H1 (cell line): ENCODE results near the gene PTPRG. TPM values are rescaled to one million over a fixed set of nuclear protein-coding genes. Genes with fewer than 3 reads are reported as not detected.

Source experiments
- CTCF ChIA-PET: fragments of 300-600 bp; sonication (Branson Sonifier 250); formaldehyde crosslinking; loops from one replicate; lab custom pipeline; 2021; ENCODE audit not compliant: partially characterized antibody; lab: Charles Lee
- POLR2A ChIA-PET: fragments of 300-600 bp; sonication (Branson Sonifier 250); formaldehyde crosslinking; loops from one replicate; lab custom pipeline; 2021; ENCODE audit warnings: inconsistent platforms; ENCODE audit not compliant: partially characterized antibody; lab: Charles Lee
- DNase-seq, 2 experiments: peaks; one replicate each; pipeline versions ENCODE4 v3.0.0 to v3.0.0-alpha.2; 2010 to 2022; ENCODE audit warnings: low spot score in 2 of 2, low read depth in 1 of 2, mixed read lengths in 1 of 2
- FAIRE-seq: peaks from 2 replicates; lab custom pipeline; 2011; peaks lifted over from hg19 to GRCh38; lab: Jason Lieb, UNC
- H2AFZ ChIP-seq: 2 replicates; pipeline ENCODE4 v1.8.1; 2012; ENCODE audit warnings: low read length, inconsistent platforms
- H2AK5ac ChIP-seq: 2 replicates; pipeline ENCODE4 v1.6.1; 2013; ENCODE audit warnings: low read depth, low read length
- H2BK120ac ChIP-seq: replicated peaks from 2 replicates; pipeline ENCODE3; 2013; ENCODE audit warnings: low read depth, low read length, inconsistent platforms
- H2BK12ac ChIP-seq: 2 replicates; pipeline ENCODE4 v1.6.1; 2013; ENCODE audit warnings: low read depth, low read length
- H2BK15ac ChIP-seq: 2 replicates; pipeline ENCODE4 v1.6.1; 2013; ENCODE audit warnings: low read length
- H2BK20ac ChIP-seq: 2 replicates; pipeline ENCODE4 v1.6.1; 2013; ENCODE audit warnings: low read length
- H2BK5ac ChIP-seq: 2 replicates; pipeline ENCODE4 v1.6.1; 2013; ENCODE audit warnings: low read depth, low read length
- H3K14ac ChIP-seq: 2 replicates; pipeline ENCODE4 v1.6.1; 2013; ENCODE audit warnings: inconsistent platforms; ENCODE audit not compliant: insufficient read length
- H3K18ac ChIP-seq: 2 replicates; pipeline ENCODE4 v1.6.1; 2013; ENCODE audit warnings: low read length; ENCODE audit errors: extremely low read depth
- H3K23ac ChIP-seq: 2 replicates; pipeline ENCODE4 v1.6.1; 2013; ENCODE audit warnings: inconsistent platforms; ENCODE audit not compliant: insufficient read length
- H3K23me2 ChIP-seq: 2 replicates; pipeline ENCODE4 v1.6.1; 2013; ENCODE audit warnings: low read depth, low read length
- H3K27ac ChIP-seq: 2 replicates; pipeline ENCODE4 v1.6.1; 2011; ENCODE audit warnings: low read depth, low read length, inconsistent platforms
- H3K27me3 ChIP-seq, 4 experiments: replicated peaks in 1 of 4; 1 replicate in 1 of 4; 2 replicates in 3 of 4; pipeline versions ENCODE4 v1.6.1 to v1.8.1; 2011 to 2013; ENCODE audit warnings: low read length in 3 of 4, mild to moderate bottlenecking in 3 of 4, inconsistent platforms in 2 of 4, mixed read lengths in 2 of 4, moderate library complexity in 1 of 4; ENCODE audit not compliant: control insufficient read depth in 3 of 4, insufficient read depth in 3 of 4; ENCODE audit errors: extremely low read depth in 1 of 4
- H3K36me3 ChIP-seq, 4 experiments: 2 replicates each; pipeline versions ENCODE4 v1.6.1 to v1.8.1; 2011 to 2013; ENCODE audit warnings: mild to moderate bottlenecking in 4 of 4, low read length in 3 of 4, moderate library complexity in 2 of 4, control low read depth in 1 of 4, inconsistent platforms in 1 of 4; ENCODE audit not compliant: insufficient read depth in 4 of 4, control insufficient read depth in 2 of 4
- H3K4ac ChIP-seq: replicated peaks from 2 replicates; pipeline ENCODE3; 2013; ENCODE audit warnings: low read length, low read depth, mixed read lengths, inconsistent platforms; ENCODE audit not compliant: insufficient read length
- H3K4me1 ChIP-seq, 4 experiments: replicated peaks in 1 of 4; 1 replicate in 1 of 4; 2 replicates in 3 of 4; pipeline versions ENCODE4 v1.6.1 to v1.8.1; 2011 to 2013; ENCODE audit warnings: low read length in 3 of 4, inconsistent platforms in 2 of 4, mixed read lengths in 1 of 4; ENCODE audit not compliant: insufficient read depth in 4 of 4, control insufficient read depth in 3 of 4
- H3K4me2 ChIP-seq, 2 experiments: 2 replicates each; pipeline versions ENCODE4 v1.6.1 to v1.8.1; 2011 to 2013; ENCODE audit warnings: low read depth in 2 of 2, low read length in 2 of 2, control low read depth in 1 of 2, inconsistent platforms in 1 of 2, mild to moderate bottlenecking in 1 of 2; ENCODE audit not compliant: insufficient read depth in 1 of 2
- H3K4me3 ChIP-seq, 4 experiments: fragments of 200-600, 300-600 bp in 1 of 4; sonication (generic), shearing (Covaris generic), sonication (Bioruptor Twin) in 1 of 4; 2 replicates each; pipeline versions ENCODE4 v1.5.1 to v1.8.1; 2011 to 2016; ENCODE audit warnings: low read length in 4 of 4, low read depth in 3 of 4, control low read depth in 2 of 4, inconsistent platforms in 2 of 4, mild to moderate bottlenecking in 2 of 4, mixed read lengths in 1 of 4, moderate library complexity in 1 of 4; ENCODE audit not compliant: insufficient read depth in 2 of 4; ENCODE audit errors: extremely low read depth in 1 of 4
- H3K56ac ChIP-seq: replicated peaks from 2 replicates; pipeline ENCODE3; 2013; ENCODE audit warnings: low read depth, mild to moderate bottlenecking, mixed read lengths, low read length, inconsistent platforms; ENCODE audit not compliant: insufficient read length
- H3K79me1 ChIP-seq: 2 replicates; pipeline ENCODE4 v1.6.1; 2013; ENCODE audit warnings: low read depth, low read length, control low read depth
- H3K79me2 ChIP-seq, 2 experiments: 2 replicates each; pipeline versions ENCODE4 v1.6.1 to v1.8.1; 2012 to 2013; ENCODE audit warnings: low read length in 2 of 2, mild to moderate bottlenecking in 2 of 2, inconsistent platforms in 1 of 2; ENCODE audit not compliant: insufficient read depth in 2 of 2, control insufficient read depth in 1 of 2
- H3K9ac ChIP-seq, 4 experiments: replicated peaks in 1 of 4; 1 replicate in 1 of 4; 2 replicates in 3 of 4; pipeline versions ENCODE4 v1.6.1 to v1.8.1; 2011 to 2013; ENCODE audit warnings: low read depth in 3 of 4, low read length in 3 of 4, control low read depth in 2 of 4, mild to moderate bottlenecking in 2 of 4, moderate library complexity in 2 of 4, inconsistent platforms in 1 of 4; ENCODE audit errors: extremely low read depth in 1 of 4
- H3K9me3 ChIP-seq, 2 experiments: 2 replicates each; pipeline versions ENCODE4 v1.6.1 to v1.8.1; 2012 to 2013; ENCODE audit warnings: mild to moderate bottlenecking in 2 of 2, moderate library complexity in 2 of 2, control low read depth in 1 of 2, inconsistent platforms in 1 of 2, low read depth in 1 of 2, low read length in 1 of 2, mixed read lengths in 1 of 2; ENCODE audit not compliant: insufficient read depth in 2 of 2
- H4K20me1 ChIP-seq, 2 experiments: replicated peaks in 1 of 2; 2 replicates each; pipeline versions ENCODE3 to v1.8.1; 2011 to 2013; ENCODE audit warnings: inconsistent platforms in 2 of 2, low read length in 2 of 2, mild to moderate bottlenecking in 1 of 2; ENCODE audit not compliant: insufficient read depth in 2 of 2, control insufficient read depth in 1 of 2
- H4K5ac ChIP-seq: 2 replicates; pipeline ENCODE4 v1.6.1; 2013; ENCODE audit warnings: low read length, low read depth, mixed read lengths, inconsistent platforms; ENCODE audit not compliant: insufficient read length
- H4K8ac ChIP-seq: 2 replicates; pipeline ENCODE4 v1.8.0; 2013; ENCODE audit warnings: mild to moderate bottlenecking, moderate library complexity, low read length, inconsistent platforms; ENCODE audit not compliant: insufficient read depth; ENCODE audit errors: extremely low read depth
- H4K91ac ChIP-seq: replicated peaks from 2 replicates; pipeline ENCODE3; 2013; ENCODE audit warnings: low read length, mixed read lengths, inconsistent platforms; ENCODE audit not compliant: insufficient read length
- ASH2L ChIP-seq: fragments of 200-600, 300-600 bp; sonication (generic); IDR thresholded peaks from one replicate; pipeline ENCODE4 v1.7.1; 2017; ENCODE audit warnings: low read length
- CHD2 ChIP-seq: IDR thresholded peaks from 2 replicates; pipeline ENCODE4 v1.6.1; 2012; ENCODE audit warnings: low read length, improper control_type of control experiment
- HDAC2 ChIP-seq, 2 experiments: fragments of 300-600 bp in 1 of 2; sonication (generic) in 1 of 2; IDR thresholded peaks; 2 replicates each; pipeline ENCODE4 v1.6.1; 2011 to 2012; ENCODE audit warnings: low read depth in 2 of 2, low read length in 2 of 2, mild to moderate bottlenecking in 2 of 2, moderate library complexity in 2 of 2, borderline replicate concordance in 1 of 2, inconsistent platforms in 1 of 2
- NANOG ChIP-seq: IDR thresholded peaks from 2 replicates; pipeline ENCODE4 v1.6.1; 2011; ENCODE audit warnings: low read length, low read depth, mild to moderate bottlenecking, inconsistent platforms; ENCODE audit not compliant: insufficient read depth, poor library complexity, severe bottlenecking
- PHF8 ChIP-seq: fragments of 200-600 bp; sonication (generic); conservative IDR thresholded peaks from 2 replicates; pipeline ENCODE4 v1.7.1; 2012; ENCODE audit warnings: low read depth, mild to moderate bottlenecking, inconsistent platforms, low read length, moderate library complexity
- RNF2 ChIP-seq: fragments of 200-900, 300-1000 bp; sonication (generic); IDR thresholded peaks from 2 replicates; pipeline ENCODE4 v1.7.1; 2016; ENCODE audit warnings: borderline replicate concordance, low read depth, mild to moderate bottlenecking, antibody characterized with exemption, low read length; ENCODE audit not compliant: poor library complexity, severe bottlenecking; ENCODE audit errors: missing control alignments
- SAP30 ChIP-seq: fragments of 300-600 bp; sonication (generic); IDR thresholded peaks from 2 replicates; pipeline ENCODE4 v1.7.1; 2012; ENCODE audit warnings: low read length, moderate library complexity, mild to moderate bottlenecking, inconsistent platforms; ENCODE audit not compliant: insufficient read depth, insufficient replicate concordance
- SIRT6 ChIP-seq: IDR thresholded peaks from one replicate; pipeline ENCODE4 v1.7.1; 2012; ENCODE audit warnings: low read length, inconsistent platforms
- TCF12 ChIP-seq: IDR thresholded peaks from 2 replicates; pipeline ENCODE4 v1.6.1; 2011; ENCODE audit warnings: low read depth, mild to moderate bottlenecking, low read length
- TEAD4 ChIP-seq: IDR thresholded peaks from 2 replicates; pipeline ENCODE4 v1.6.1; 2012; ENCODE audit warnings: low read depth, low read length, inconsistent platforms, mixed read lengths
- WGBS, 2 experiments: shearing (Covaris generic) in 1 of 2; methylation state at CpG; one replicate each; pipeline versions ENCODE4 v1.1.6 to v1.1.7; 2013 to 2015; ENCODE audit warnings: low lambda C conversion rate in 2 of 2, mixed read lengths in 2 of 2, inconsistent platforms in 1 of 2, low coverage in 1 of 2, missing lambda C conversion rate in 1 of 2; ENCODE audit not compliant: insufficient replicate concordance in 2 of 2, insufficient coverage in 1 of 2, insufficient read length in 1 of 2; ENCODE audit errors: extremely low coverage in 1 of 2, missing lambda C conversion rate in 1 of 2; 5-methylcytosine and 5-hydroxymethylcytosine counted together
- polyA plus RNA-seq, 7 experiments: library from polyadenylated mRNA; depleted of rRNA in 3 of 7; stranded (reverse) in 5 of 7; unstranded in 2 of 7; fragments of >200 nt in 5 of 7; fragments of 200-250 nt in 2 of 7; gene quantifications; 1 replicate in 5 of 7; 2 replicates in 1 of 7; 4 replicates in 1 of 7; pipeline versions ENCODE4 v1.2.1 to v1.2.3, GENCODE V29; 2011 to 2013; ENCODE audit warnings: missing spikeins in 2 of 7, mixed read lengths in 2 of 7
- total RNA-seq: library from RNA; stranded (reverse); fragmentation: NEBNext Ultra II Directional; extraction: Animal tissue kit (Norgen Biotek cat#: 25700); gene quantifications from 2 replicates; pipeline ENCODE4 v1.2.1, GENCODE V29; 2021

The PTPRG gene
- total and polyA plus RNA-seq, 2 of the 8 experiments (the other 6 are each of a cell fraction or from before 2014, with no cell fraction given) = 23.3 to 96.2 TPM

DNA sequence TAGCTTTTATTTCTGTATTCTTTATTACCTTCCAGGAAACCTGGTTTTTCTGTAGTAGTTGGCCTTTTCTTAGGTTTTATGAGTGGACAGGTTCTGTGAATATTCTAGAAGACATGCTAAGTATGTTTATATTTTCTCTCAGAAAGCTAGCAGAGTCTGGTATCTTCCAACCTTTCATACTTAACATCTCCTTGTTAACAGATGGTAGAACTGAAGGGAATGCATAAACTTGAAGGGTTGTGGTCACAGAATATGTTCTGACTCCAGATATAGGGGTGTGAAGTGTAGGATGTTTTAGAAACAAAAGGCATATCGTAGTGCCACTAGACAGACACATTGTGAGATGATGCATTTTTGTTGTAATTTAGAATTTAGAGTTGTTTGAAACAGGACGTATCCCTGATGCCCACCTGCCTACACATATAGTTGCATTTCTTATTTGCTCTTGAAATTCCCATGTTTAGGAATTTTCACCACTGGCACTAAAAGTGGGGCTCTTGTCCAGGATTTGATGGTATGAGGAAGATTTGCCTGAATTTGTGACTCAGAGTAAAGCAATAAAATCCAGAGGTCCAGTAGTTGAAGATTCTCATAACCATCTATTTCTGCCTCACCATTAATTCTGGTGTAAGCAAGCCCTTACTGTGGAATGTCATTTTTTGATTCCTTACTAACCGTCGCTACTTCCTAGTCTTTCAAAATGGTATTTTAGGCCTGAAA lies 537.4 kb downstream of the PTPRG start:
- H2BK120ac ChIP-seq = no peak overlapping the region
- H3K56ac ChIP-seq = no peak overlapping the region
- H3K4me1 ChIP-seq = no peaks in the 10 kb centered on the region
- peaks cover 0 to 4% of the 10 kb centered on the region in 2 experiments; a peak in 1 of 4 replicates for H3K79me2 ChIP-seq
- H4K8ac ChIP-seq = no peak overlapping the region
- no peak overlapping the region for H3K4me3 ChIP-seq
- peaks cover 0 to 2% of the 10 kb centered on the region in 2 experiments for H4K20me1 ChIP-seq
- DNase-seq = no peak
- no peaks in the 10 kb centered on the region for H3K27me3 ChIP-seq
- POLR2A ChIA-PET = no interaction called here
- H2BK15ac ChIP-seq = no peak overlapping the region
- H2AFZ ChIP-seq = no peak overlapping the region
- H2BK20ac ChIP-seq = no peak overlapping the region
- no peaks in the 10 kb centered on the region; the same call in 1 of the 2 replicates for H3K79me1 ChIP-seq
- H2AK5ac ChIP-seq = no peak overlapping the region
- CTCF ChIA-PET = no interaction called here
- H3K23ac ChIP-seq = no peak overlapping the region
- H4K91ac ChIP-seq = no peak overlapping the region
- H3K9me3 ChIP-seq = no peaks in the 10 kb centered on the region
- no peak overlapping the region for H3K27ac ChIP-seq
- H3K9ac ChIP-seq = no peak overlapping the region
- FAIRE-seq = no peak
- no peak overlapping the region for H3K14ac ChIP-seq
- no peaks in the 10 kb centered on the region for H3K23me2 ChIP-seq
- H2BK5ac ChIP-seq = no peak overlapping the region
- TF ChIP-seq TEAD4 (no peak), NANOG (no peak), ASH2L (no peak), SAP30 (no peak), HDAC2 (IDR thresholded peaks at IDR 0.05; ENCODE audit: borderline replicate concordance in 1 of 2, low read depth in 2 of 2, low read length in 2 of 2) (no peak), TCF12 (no peak), PHF8 (no peak), CHD2 (no peak), RNF2 (no peak), SIRT6 (no peak)
- TF ChIP-seq, all 59 proteins: peak for 0
- H4K5ac ChIP-seq = no peak overlapping the region
- WGBS, 2 experiments = 89% methylated on average over 4 of the region's 4 CpGs; no CpG with 5 or more reads in 1 of the 2 experiments
- H3K4me2 ChIP-seq = no peak overlapping the region
- no peak overlapping the region for H3K4ac ChIP-seq
- H3K36me3 ChIP-seq = no peaks in the 10 kb centered on the region
- H3K18ac ChIP-seq = no peak overlapping the region
- no peak overlapping the region for H2BK12ac ChIP-seq
